HG02678 (cell line): ENCODE data around the gene HYAL3.
"Not testable (repeated sequence)": the region's sequence is repeated elsewhere in the genome, so short reads cannot be mapped to it uniquely, and the experiment has no call there.

Experiments used
- ATAC-seq: cut with Tn5 transposase; IDR thresholded peaks from one replicate; pipeline ENCODE4 v1.9.1; 2021; ENCODE audit warnings: mild to moderate bottlenecking, moderate library complexity; ENCODE audit not compliant: unreplicated experiment

HYAL3 gene

GRCh38 chr3:50272911-50273688, 26.1 kb downstream of the HYAL3 start:
- ATAC-seq: peak; percentile 83

GRCh38 chr3:50272538-50272910, 26.7 kb downstream of the HYAL3 start:
- ATAC-seq: not testable (repeated sequence)

GRCh38 chr3:50271314-50271936, 27.8 kb downstream of the HYAL3 start:
- ATAC-seq: no peak

GRCh38 chr3:50270422-50271224, 28.6 kb downstream of the HYAL3 start:
- no peak for ATAC-seq

- no peak for ATAC-seq
Measured at GRCh38 chr3:50269977-50270413, 29.2 kb downstream of the HYAL3 start.

- ATAC-seq: no peak
Measured at GRCh38 chr3:50269460-50269859, 29.7 kb downstream of the HYAL3 start.

GRCh38 chr3:50268703-50269451, 30.3 kb downstream of the HYAL3 start, which contains the start of gene SEMA3B:
SEMA3B (plus strand) TSS chr3:50269147; CDS start chr3:50269241, 94 bp downstream.
- no peak for ATAC-seq

GRCh38 chr3:50268276-50268675, 30.9 kb downstream of the HYAL3 start:
- ATAC-seq: no peak

- no peak for ATAC-seq
Measured at GRCh38 chr3:50267280-50267913, 31.8 kb downstream of the HYAL3 start.

- ATAC-seq: no peak
Measured at GRCh38 chr3:50266836-50267235, 32.4 kb downstream of the HYAL3 start.

- ATAC-seq: no peak
Measured at GRCh38 chr3:50266017-50266416, 33.2 kb downstream of the HYAL3 start.

GRCh38 chr3:50265571-50265970, 33.6 kb downstream of the HYAL3 start:
- ATAC-seq: no peak

GRCh38 chr3:50264964-50265485, 34.2 kb downstream of the HYAL3 start:
- no peak for ATAC-seq

GRCh38 chr3:50264383-50264963, 34.7 kb downstream of the HYAL3 start:
- ATAC-seq: no peak

- no peak for ATAC-seq
Measured at GRCh38 chr3:50263478-50264382, 35.5 kb downstream of the HYAL3 start.

GRCh38 chr3:50262778-50263177, 36.4 kb downstream of the HYAL3 start:
- no peak for ATAC-seq

- not testable (repeated sequence) for ATAC-seq
Measured at GRCh38 chr3:50262200-50262599, 37.0 kb downstream of the HYAL3 start.

GRCh38 chr3:50261505-50261904, 37.7 kb downstream of the HYAL3 start:
- no peak for ATAC-seq
